Tibial artery (tissue), 4 donors: ENCODE measurements around the gene RHBDD3.

Experiments used
- DNase-seq, 2 donors: peaks; one replicate each; pipeline ENCODE4 v3.0.0-alpha.2; 2019
- H3K27ac ChIP-seq, 2 donors: fragments of 200-600 bp; sonication (generic) in 1 of 2; 1 replicate in 1 of 2; 2 replicates in 1 of 2; pipeline ENCODE4 v1.5.1; 2018 to 2019; ENCODE audit warnings: mild to moderate bottlenecking in 1 of 2
- H3K27me3 ChIP-seq, 2 donors: fragments of 200-600 bp; sonication (generic) in 1 of 2; one replicate each; pipeline versions ENCODE4 v1.5.1 to v1.6.0; 2016 to 2019
- H3K36me3 ChIP-seq, 3 donors: fragments of 200-600 bp; sonication (generic) in 2 of 3; one replicate each; pipeline ENCODE4 v1.5.1; 2016 to 2019; ENCODE audit warnings: mild to moderate bottlenecking in 2 of 3
- H3K4me1 ChIP-seq, 4 donors: fragments of 200-600 bp; sonication (generic) in 2 of 4; 1 replicate in 3 of 4; 2 replicates in 1 of 4; pipeline ENCODE4 v1.5.1; 2016 to 2019
- H3K4me3 ChIP-seq, 2 donors: fragments of 200-600 bp; sonication (generic) in 1 of 2; 1 replicate in 1 of 2; 2 replicates in 1 of 2; pipeline ENCODE4 v1.5.1; 2018 to 2019; ENCODE audit warnings: mild to moderate bottlenecking in 2 of 2
- H3K9me3 ChIP-seq, 3 donors: fragments of 200-600 bp; sonication (generic) in 1 of 3; one replicate each; pipeline ENCODE4 v1.5.1; 2016 to 2019
- intact Hi-C: fragments of 100-400 bp; cut with DNase I; formaldehyde crosslinking; loops from one replicate; pipeline ENCODE4 v1.15.0; 2023; ENCODE audit warnings: low total_unique reads
- TF ChIP-seq, protein P1 (sequence below), 2 experiments: fragments of 200-600 bp in 1 of 2; fragments of 450-650 bp in 1 of 2; IDR thresholded peaks; one replicate each; pipeline ENCODE4 v1.5.1; 2017 to 2019; ENCODE audit warnings: antibody characterized with exemption in 2 of 2, mild to moderate bottlenecking in 1 of 2, moderate library complexity in 1 of 2

The RHBDD3 gene

DNA sequence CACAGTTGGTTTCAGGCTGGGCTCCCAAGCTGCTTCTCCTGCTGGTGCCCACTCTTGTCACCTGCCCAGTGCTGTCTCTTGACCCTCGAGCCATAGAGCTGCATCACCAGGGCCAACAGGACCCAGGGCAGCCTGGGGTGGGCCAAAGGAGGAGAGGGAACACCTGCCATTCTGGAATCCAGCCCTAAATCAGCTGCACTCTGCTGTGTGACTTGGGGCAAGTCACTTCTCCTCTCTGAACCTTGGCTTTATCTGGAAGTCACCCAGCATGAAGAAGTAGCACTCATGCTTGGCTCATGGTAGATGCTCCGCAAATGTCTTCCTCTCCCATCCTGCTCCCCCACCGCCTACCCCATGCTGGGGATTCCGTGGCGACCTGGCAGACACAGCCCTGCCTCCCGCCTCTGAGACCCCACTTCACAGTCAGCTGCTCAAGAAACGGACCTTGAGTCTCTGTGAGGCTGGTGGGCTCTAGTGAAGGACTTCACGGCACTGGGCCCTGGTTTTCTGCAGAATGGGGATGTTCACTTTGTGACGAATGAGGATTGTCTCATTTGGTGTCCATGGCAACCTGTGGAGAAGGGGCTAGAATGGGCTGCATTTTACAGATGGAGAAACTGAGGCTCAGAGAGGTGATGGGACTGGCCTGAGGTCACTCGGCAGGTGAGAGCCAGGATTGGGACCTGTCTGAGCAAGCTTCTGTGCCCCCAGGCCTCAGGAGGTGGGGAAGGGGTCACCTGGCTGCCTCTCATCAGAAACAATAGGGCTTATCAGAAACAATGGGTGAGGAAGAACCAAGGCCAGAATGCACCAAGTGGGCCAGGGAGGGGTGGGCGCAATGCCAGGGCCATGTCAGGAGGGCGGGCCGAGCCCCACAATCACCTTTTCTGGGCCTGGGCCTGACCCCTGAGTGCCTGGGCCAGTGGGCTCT is 49.7 kb downstream of the RHBDD3 start:
- no peaks in the 10 kb centered on the region for H3K9me3 ChIP-seq
- H3K36me3 ChIP-seq = no peaks in the 10 kb centered on the region
- H3K27me3 ChIP-seq = no peaks in the 10 kb centered on the region
- TF ChIP-seq, protein P1, sequence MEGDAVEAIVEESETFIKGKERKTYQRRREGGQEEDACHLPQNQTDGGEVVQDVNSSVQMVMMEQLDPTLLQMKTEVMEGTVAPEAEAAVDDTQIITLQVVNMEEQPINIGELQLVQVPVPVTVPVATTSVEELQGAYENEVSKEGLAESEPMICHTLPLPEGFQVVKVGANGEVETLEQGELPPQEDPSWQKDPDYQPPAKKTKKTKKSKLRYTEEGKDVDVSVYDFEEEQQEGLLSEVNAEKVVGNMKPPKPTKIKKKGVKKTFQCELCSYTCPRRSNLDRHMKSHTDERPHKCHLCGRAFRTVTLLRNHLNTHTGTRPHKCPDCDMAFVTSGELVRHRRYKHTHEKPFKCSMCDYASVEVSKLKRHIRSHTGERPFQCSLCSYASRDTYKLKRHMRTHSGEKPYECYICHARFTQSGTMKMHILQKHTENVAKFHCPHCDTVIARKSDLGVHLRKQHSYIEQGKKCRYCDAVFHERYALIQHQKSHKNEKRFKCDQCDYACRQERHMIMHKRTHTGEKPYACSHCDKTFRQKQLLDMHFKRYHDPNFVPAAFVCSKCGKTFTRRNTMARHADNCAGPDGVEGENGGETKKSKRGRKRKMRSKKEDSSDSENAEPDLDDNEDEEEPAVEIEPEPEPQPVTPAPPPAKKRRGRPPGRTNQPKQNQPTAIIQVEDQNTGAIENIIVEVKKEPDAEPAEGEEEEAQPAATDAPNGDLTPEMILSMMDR (IDR thresholded peaks at IDR 0.05) = no peak
- H3K4me1 ChIP-seq = no peaks in the 10 kb centered on the region
- intact Hi-C loops = no loop called here
- no peak overlapping the region for H3K27ac ChIP-seq
- no peak overlapping the region for H3K4me3 ChIP-seq
- no peak for DNase-seq

DNA sequence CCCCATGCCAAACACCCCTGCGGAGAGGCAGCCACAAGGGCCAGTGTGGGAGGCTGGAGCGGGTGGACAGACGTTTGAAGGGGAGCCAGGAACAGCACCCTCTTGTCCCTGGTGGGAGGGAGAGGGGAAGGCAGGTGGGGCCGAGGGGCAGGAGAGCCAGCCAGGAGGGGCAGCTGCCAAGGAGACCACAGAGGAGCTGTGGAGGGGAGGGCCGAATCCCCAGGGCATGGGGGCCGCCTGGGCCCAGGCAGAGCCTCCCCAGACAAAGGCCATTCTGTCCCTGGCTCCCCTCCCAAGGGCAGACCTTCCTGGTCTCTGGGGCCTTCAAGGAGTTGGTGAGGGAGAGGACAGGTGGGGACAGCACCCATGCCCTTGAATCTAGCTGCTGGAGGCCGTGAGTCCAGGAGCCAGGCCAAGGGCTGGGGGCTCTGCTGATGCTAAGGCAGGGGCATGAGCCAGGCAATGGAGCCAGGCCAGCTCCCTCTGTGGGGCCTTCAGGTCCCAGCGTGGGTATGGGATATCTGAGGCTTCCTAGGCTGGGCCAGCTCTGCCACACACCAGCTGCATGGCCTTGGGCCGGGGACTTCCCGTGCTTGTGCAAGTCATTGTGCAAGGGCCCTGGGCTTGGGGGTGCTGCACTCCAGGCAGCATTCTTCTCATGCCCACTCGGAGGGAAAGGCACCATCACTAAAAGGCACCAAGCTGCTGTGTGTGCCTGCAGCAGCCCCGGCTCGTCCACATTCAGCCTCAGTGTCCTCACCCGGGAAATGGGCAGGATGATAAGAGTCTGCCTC is 50.7 kb downstream of the RHBDD3 start:
- H3K4me1 ChIP-seq = no peaks in the 10 kb centered on the region
- TF ChIP-seq, protein P1 (IDR thresholded peaks at IDR 0.05) = no peak
- no peaks in the 10 kb centered on the region for H3K27me3 ChIP-seq
- intact Hi-C loops = no loop called here
- no peak overlapping the region for H3K27ac ChIP-seq
- no peak overlapping the region for H3K4me3 ChIP-seq
- peak in 1 of 2 donors; percentile 33 for DNase-seq
- H3K9me3 ChIP-seq = no peaks in the 10 kb centered on the region
- H3K36me3 ChIP-seq = no peaks in the 10 kb centered on the region

DNA sequence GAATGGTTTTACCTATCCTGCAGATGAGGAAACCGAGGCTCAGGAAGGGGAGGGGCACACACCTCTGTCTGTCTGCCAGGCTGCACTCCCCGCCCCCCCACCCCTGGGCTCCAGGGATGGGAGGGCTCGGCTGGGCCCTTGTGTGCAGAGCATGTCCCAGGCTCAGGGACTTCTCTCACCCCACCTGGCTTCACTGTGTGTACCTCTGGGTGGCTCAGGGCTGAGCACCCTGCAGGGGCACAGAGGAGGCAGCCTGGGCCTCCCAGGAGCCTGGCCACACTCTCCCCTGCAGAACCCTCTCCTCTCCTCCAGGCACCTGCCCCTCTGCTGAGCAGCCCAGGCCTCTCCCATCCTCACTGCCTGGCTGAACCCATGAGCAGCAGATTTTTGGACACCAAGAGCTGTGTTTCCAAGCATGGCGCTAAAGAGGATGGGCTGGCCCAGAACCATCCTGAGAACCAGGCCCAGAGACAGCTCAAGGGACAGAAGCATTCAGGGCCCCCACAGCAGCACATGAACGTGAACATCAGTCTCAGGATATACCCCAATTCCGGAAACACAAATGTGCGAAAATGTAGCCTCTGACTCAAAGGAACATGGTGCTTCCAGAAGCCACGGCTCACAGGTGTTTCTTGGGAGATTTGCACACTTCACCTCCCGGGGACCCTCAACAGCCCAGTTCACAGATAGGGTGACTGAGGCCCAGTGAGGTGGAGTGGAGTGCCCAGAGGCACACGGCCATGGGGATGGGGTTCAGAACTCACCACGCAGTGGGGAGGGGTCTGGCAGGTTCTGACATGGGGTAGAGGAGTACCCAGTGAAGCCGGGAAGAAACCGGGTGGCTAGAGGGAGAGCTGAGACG is 51.5 kb downstream of the RHBDD3 start:
- peak in 1 of 2 donors; percentile 5 for DNase-seq
- H3K9me3 ChIP-seq = no peaks in the 10 kb centered on the region
- H3K4me1 ChIP-seq = no peaks in the 10 kb centered on the region
- H3K4me3 ChIP-seq = no peak overlapping the region
- intact Hi-C loops = no loop called here
- H3K27me3 ChIP-seq = no peaks in the 10 kb centered on the region
- no peaks in the 10 kb centered on the region for H3K36me3 ChIP-seq
- no peak overlapping the region for H3K27ac ChIP-seq
- TF ChIP-seq, protein P1 (IDR thresholded peaks at IDR 0.05) = no peak

DNA sequence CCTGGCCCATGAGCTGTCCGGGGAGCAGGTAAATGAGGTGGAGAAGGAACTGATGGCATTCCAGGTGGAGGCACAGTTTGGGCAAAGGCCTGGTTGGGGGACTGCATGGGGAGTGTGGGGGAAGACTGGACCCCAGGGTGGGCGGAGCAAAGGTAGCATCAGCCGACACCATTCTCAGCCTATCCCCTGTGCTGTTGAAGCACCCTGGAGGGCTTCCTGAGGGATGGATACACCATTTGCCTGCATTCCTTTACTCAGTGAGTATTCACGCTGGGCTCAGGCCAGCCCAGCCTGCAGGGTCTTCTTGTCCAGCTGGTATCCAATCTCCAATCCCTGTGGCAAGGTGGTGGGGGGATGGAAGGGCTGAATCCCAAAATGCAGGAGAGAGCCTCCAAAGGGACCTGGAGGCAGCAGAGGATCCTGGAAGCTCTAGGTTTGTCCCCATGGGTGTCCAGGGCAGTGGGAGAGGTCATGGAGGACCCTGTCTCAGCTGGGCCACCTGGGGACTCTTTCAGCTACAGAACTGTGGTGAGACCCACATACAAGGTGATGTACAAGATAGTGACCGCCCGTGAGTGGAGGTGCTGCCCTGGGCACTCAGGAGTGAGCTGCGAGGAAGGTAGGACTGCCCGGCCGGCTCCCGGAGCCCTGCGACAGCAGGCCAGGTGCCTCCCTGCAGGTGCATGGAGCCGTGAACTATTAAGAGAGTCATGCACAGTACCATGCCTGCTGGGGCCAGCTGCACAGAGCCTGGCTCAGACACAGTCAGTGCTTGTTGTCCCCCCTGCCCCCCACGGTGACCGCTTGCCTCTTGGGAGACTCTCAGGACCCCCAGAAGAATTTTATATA is 52.5 kb downstream of the RHBDD3 start:
- Histone ChIP-seq H3K4me1 (no peaks in the 10 kb centered on the region), H3K36me3 (no peaks in the 10 kb centered on the region), H3K27ac (no peak overlapping the region), H3K4me3 (no peak overlapping the region), H3K9me3 (no peaks in the 10 kb centered on the region), H3K27me3 (no peaks in the 10 kb centered on the region)
- DNase-seq = no peak
- TF ChIP-seq, protein P1 (IDR thresholded peaks at IDR 0.05) = no peak
- intact Hi-C loops = no loop called here
